ENCODE results near the gene PSME3IP1. TPM values are rescaled to one million over a fixed set of nuclear protein-coding genes. Genes with fewer than 3 reads are reported as not detected.

Gene PSME3IP1
- total RNA-seq, 1 experiment from 2014 or later, result 119 TPM

DNA sequence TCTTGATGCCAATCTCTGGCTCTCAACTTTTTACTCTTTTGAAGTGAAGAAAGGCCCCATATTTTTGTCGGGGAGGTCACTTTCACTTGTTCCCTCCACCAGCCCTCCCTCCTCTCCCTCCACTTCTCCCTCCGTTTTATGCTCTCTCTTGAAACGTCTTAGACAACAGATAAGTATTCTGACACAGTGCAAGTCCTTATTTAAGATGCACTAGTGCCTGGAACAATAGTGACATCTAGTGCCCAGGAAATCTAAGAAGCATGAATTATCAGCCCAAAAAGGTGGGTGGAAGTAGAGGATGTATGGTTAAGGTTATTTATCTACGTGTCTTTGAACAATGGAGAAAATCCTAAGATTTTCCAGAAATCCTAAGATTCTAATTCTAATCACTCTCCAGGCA lies 17.9 kb downstream of the PSME3IP1 start:
- DNase-seq (ENCODE audit: low read depth), result peak; percentile 66

DNA sequence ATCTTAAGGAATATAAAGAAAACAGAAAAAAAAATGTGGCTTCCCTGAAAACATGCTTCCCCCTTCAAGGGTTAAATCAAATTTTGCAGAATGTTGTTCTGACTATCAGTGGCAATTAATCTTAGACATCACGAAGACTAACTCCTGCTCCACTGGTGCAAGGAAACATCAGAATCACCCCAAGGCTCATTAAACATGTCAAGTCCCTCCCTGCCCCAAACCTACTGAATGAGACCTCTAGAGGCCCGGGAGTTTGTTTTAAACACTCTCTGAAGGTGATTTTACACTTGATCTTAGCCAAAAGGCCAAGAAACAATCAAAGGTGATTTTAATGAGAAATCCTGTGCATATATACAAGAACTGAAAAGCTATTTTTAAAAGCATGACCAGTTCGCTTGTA lies 18.3 kb downstream of the PSME3IP1 start:
- no peak for DNase-seq (ENCODE audit: low read depth)

DNA sequence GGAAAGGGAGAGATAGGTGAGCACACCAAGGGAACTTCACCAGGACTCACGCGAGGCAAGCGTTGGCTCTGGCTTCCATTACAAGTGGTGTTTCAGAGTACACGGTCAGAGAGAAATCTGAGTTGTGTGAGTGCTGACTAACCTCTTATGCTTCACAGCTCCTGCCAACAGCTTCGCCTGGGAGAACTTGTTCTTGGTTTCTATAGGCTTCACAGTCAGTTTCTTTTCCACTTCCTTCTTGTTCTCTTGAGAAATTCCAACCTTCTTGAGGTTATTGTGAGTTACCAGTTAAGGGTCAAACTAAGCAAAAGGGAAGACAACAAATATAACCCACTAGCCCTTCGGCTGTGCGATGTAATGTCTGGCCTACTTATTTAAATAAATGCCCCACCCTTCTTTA lies 18.9 kb downstream of the PSME3IP1 start:
- DNase-seq (ENCODE audit: low read depth), result no peak

DNA sequence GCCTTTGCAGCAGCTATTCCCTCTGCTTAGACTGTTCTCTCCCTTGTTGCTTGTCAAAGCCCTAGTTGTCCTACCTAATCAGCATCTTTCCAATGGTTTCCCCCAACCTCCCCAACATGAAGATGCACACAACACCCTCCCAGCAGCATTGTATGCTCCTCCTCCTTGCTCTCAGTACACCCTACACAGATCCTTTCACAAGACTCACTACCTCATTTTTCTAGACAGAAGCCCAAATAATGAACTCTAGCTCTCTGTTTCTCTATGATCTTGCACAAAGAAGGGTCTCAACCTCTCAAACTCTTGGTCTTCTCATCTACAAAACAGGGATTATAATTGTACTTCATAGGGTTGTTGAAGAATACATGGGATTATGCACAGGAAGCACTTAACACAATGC lies 19.4 kb downstream of the PSME3IP1 start:
- no peak for DNase-seq (ENCODE audit: low read depth)

DNA sequence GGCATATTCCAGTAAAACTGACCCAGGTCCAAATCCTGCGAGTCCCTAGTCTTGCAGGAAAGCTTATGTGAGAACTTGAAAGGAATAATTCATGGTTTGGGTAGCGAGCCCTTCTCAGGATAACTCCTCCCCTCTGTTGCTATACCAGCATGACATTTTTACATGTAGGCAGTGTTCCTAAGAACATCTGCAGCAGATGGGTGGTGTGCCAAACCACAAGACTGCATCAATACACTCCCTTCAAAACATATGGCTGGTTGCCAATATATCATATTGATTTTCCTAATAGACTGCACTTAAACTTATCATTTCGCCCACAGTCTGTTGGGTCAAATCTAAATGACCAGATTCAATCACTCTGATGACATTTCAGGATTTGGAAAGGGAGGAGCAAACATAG lies 19.9 kb downstream of the PSME3IP1 start:
- DNase-seq (ENCODE audit: low read depth), result peak; percentile 57

DNA sequence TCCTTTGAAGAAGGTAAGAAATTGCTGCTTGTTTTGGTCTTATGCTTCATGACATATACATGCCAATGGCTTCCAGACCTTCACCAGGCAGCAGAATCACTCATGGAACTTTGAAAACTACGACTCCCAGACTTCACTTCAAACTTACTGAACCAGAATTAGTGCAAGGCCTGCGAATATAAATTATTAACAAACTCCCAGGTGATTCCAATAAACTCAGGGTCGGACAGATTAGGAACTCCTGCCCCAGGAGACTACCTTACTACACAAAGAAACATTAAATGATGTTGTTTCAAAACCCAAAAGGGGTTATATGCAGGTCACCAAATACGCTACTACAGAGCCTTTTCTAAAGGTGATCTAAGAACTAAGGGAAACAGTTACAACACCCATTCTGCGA lies 20.4 kb downstream of the PSME3IP1 start:
- DNase-seq (ENCODE audit: low read depth), result no peak

DNA sequence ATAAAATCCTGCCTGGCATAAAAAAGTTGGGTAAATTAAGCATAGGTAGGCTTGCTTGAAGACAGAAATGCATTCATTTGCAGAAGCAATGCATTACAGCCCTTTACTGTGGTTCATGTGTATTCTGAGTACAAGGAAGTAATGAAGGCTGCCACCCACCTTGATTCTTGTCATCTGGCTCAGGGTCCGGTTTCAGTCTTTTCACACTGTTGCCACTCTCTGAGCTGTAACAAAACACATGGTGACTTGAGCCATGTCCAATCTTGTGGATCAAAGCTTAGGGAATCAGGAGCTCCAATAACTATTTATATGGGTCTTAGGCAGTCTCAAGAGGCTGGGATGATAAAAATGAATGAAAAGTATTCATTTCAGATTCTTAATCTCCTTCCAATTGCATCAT lies 22.0 kb downstream of the PSME3IP1 start:
- no peak for DNase-seq (ENCODE audit: low read depth)

DNA sequence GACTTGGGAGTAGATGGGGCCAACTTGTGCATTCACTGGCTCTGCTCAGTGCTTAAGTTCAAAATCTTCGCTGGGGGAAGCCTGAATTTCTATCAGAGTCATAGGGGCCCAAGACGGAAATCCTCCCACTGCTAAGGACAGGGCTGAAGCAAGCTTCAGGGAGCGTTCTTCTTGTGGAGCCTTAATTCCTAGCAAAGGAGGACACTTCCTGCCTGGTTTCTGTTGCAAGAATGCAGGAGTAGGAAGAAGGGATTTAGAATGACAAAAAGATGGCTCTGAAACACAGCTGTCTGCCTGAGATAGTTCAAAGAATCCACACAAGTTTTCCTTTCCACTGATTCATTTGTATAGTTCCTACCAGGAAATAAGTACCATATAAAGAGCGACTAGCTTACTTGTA lies 26.4 kb downstream of the PSME3IP1 start:
- DNase-seq (ENCODE audit: low read depth), result no peak

DNA sequence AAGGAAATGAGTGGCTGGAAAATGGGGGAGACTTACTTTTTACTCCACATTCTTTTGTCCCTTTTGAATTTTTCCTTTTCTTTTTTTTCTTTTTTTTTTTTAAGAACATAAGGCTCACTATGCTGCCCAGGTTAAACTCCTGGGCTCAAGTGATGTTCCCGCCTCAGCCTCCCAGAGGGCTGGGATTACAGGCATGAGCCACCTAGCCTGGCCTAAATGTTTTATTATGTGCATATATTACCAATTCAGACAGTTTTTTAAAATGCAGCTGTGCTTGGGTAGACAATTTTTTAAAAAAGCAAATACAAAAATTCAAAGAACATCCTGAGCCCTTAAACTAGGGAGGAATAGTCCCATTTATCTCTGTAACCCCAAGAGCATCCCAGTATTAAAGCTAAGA lies 28.3 kb downstream of the PSME3IP1 start:
- no peak for DNase-seq (ENCODE audit: low read depth)

DNA sequence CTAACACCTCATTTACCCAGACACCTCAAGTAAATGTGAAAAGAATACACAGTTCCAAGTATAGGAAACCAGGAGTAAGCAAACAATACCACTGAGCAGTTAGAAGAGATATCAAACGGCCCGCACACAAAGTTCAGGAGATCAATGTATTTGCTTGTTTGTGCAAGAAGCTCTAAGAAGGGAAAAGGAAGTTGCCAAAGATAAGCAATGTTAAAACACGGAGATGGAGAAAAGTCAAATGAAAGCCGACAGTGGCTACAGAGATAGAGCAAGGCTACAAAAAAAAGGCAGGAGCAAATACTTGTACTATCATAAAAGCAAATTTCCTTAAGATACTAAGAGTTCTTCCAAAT lies 29.5 kb downstream of the PSME3IP1 start:
- no peak for DNase-seq (ENCODE audit: low read depth)

DNA sequence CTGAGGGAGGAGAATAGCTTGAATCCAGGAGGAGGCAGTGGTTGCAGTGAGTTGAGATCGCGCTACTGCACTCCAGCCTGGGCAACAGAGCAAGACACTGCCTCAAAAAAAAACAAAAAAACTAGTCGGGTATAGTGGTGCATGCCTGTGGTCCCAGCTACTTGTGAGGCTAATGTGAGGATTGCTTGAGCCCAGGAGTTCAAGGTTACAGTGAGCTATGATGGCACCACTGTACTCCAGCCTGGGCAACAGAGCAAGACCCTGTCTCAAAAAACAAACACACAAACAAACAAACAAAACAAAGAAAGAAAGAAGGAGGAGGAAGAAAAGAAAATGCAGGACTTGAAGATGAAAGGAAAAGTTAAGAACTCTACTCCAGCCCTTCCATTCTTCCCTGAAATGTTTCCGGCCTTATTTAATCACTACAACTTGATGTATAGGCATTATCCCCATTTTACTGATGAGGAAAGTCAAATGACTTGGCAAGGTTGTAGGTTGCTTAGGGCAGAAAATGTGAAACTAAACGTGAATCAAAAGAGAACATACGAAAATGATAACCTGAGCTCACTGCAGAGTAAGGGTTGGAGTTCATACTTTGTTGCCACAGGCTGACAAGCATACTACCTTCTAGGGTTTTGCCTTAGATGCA lies 30.0 kb downstream of the PSME3IP1 start:
- DNase-seq (ENCODE audit: low read depth), result no peak

DNA sequence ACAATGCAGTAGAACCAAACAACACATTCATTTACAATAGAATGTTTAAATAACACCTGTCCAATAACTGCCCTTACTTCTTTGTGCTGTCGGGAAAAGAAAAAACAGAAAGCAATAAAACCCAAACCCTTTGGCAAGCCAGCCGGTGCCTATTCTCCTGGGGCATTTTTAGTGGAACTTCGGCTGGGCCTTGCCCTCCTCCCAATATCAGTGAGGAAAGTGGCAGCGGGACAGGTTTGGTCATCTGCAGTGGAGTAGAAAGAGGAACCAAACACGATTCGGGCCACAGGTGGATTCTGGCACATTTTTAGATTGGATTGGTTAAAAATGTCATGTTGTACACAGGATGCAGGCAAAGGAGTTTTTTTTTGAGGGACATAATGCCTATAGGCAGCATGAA lies 32.0 kb downstream of the PSME3IP1 start:
- no peak for DNase-seq (ENCODE audit: low read depth)

DNA sequence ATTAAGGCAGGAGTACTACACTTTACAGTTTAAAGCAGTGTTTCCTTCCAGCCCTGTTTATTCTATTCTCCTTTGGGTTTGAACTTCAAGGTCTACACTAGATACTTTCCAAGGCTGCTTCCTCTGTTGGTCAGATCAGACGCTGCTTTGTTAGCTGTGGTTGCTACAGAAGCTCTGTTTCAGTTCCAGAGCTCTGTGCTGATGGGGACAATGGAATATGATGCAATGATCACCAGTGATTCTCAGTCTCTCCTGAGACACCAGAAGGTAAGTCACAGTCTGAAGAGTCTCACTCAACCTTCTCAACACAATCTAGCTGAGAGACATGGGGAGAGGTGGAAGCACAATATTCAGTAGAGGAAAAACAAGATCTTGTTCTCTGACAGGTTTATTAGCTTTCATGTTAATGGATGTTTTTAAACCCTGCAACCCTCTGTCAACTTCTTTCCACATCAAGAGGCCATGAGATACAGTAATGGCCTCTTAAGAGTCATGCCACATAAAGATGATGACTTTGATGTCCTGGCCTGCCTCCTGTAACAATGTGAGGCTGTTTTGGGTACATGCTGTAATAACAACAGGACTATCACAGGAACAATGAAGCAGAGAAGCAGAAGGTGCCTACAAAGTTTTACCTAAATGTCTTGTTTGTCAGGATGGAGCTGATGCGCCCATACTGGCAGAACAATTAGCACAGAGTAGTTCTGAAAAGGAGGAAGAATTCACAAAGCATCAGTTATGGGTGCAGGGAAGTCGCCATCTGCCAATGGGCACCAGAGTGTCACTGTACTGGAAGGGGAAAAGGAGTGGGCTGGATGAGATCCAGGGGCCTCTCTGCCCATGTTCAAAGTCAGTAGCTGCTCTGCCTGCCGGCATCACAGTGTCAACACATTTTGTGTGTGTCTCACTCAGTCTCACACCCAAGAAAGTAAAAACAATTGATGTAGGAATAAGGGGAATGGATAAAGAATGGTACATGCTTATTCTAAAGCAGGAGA lies 33.4 kb downstream of the PSME3IP1 start:
- no peak for DNase-seq (ENCODE audit: low read depth)

DNA sequence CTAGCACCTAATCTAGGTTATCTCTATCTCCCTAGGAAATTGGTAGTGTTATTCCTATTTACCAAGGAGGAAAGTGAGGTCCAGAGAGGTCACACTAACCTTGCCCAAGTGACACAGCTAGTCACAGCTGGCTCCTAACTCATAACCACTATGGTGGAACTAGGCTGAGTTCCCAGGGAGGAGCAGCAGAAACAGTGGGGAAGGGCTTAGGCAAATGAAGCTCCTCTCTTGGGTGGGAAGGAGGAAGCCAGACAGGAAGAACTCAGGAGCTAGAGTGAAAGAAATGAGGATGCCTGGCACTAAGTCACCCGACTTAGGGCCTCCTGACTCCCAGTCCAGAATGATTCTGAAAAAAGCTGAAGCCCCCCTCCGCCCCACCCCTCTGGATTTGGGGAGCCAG lies 34.5 kb downstream of the PSME3IP1 start:
- DNase-seq (ENCODE audit: low read depth), result no peak

DNA sequence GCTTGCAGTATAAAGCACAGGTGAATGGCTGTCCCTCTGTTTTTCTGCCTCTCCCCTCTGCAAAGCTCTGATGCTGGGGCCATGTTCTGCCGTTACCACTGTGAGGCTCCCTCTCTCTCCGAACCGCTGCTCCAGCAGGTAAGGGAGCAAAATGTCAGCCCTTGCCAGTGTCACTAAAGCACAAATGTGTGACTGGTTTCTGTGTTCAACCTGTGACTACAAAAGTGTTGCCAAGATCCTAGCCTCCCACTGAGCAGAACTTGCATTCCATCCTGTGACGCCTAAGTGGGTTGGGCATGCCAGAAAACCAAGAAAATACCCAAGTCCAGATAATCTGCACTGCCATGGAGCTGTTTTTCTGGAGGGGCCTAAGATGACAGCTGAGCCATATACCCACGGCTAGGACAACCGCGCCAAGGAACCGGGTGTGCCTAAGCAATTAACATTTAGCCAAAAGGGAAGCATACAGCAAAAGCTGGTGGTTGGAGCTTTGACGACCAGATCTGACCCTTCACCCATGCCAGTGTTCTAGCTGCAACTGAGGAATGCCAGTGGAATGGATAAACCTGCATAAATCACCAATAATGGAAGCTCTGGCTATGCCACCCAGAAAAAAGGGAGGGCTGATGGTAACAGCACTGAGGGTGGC lies 35.0 kb downstream of the PSME3IP1 start:
- no peak for DNase-seq (ENCODE audit: low read depth)

DNA sequence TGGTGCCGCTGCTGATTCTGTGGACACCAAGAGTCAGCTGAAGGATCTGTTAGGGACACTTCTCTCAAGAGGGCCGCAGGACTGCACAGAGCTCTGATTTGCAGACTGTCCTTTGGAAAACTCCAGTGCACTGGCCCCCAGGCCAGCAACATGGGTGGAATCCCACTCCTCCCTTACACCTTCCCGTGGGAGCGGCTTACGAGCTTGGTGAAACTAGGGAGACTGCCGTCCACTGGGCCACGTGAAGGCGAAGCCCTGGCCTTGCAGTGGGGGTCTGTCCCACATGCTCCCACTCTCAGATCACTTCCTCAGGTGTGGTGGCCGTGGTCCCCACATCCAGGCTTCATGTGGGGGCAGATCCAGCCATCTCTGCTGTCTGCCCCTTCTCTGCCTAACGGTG lies 36.4 kb downstream of the PSME3IP1 start:
- DNase-seq (ENCODE audit: low read depth), result no peak

DNA sequence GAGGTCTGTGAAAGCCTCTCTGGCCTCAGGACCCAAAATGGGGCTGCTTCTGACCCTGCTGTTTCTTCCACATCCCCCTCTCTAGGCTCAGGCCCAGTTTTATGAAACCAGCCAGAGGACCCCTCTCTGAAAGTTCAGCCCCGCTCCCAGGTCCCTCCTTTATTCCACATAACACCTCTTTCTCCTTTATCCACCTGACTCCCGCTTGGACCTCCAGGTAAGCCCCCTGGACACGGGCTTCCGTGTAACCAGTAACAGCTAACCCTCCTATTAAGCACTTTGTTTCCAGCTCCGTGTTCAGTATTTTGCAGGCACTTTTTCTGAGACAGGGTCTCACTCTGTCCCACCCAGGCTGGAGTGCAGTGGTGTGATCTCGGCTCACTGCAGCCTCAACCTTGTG lies 37.4 kb downstream of the PSME3IP1 start:
- DNase-seq (ENCODE audit: low read depth), result no peak

DNA sequence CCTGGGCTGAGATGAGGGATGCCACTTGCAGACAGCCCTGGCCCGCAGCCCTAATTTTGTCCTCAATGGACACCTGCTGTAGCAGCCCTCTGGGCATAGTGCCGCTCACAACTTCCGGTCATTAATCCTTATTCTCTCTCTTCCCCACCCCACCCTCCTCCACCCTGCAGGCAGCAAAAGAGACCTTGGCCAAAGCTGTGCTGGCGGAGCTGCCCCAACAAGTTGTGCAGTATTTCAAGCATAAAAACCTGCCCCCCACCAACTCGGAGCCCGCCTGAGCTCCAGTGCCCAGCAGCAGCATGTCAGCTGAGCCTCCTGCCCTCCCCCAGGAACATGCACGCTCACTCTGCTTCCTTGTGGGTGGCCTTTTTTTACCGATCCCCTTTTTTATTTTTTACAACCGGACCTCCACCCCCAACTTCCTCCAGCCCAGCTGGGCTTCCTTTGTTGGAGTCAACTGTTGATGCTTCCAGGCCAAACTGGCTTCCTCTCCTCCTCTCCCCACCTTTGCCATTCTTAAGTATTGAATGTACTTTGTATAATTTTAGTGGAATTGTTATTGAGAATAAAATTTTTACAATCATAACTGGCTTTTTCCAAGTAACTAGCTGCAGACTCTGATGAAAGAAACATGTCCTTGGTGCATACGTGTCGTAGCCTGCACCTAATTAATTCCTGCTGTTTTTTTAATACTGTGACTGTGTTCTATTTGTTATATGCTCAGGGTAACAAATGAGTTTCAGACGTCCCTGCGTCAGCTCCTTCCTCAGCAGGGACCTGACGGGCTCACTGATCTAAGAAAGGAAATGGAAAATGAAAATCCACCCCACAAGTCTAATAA lies 38.2 kb downstream of the PSME3IP1 start:
- DNase-seq (ENCODE audit: low read depth), result no peak

DNA sequence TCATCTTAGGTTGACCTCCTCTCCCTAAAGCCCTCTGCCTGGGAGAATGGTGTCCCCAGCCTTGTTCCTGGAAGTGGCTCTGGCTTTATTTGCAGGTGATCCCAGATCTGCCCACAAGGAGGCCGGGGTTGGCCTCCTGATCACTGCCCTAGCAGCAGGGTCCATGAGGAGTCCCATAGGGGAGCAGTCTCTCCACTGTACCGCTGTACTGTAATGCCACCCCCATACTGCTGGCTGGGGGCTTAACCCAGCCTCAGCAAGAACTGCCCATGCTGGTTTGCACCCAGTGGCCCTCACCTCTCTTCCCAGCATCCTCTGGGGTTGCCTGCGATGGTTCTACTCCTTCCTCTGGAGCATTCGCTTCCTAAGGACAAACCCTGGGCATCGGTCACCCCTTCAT lies 39.1 kb downstream of the PSME3IP1 start:
- DNase-seq (ENCODE audit: low read depth), result peak; percentile 19

DNA sequence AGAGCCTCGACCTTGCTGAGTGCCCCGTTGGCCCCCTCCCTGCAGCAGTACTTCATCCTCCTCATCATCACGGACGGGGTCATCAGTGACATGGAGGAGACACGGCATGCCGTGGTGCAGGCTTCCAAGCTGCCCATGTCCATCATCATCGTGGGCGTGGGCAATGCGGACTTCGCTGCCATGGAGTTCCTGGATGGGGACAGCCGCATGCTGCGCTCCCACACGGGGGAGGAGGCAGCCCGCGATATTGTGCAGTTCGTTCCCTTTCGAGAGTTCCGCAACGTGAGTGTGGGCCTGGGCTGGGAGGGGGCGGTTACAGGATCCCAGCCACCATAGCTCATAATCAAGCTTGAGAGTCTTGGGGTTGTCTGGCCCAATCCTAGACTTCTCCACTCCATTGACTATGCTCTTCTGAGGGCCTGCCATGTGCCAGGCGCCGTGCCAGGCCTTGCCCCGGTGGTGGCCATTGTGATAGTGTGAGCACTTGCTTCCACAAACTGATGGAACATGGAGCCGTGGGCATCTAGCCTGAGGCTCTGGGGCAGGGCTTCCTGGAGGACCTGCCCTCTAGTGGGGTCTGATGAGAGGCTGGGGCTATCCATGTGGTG lies 39.7 kb downstream of the PSME3IP1 start:
- DNase-seq (ENCODE audit: low read depth), result no peak

Data from RPMI7951 (cell line).